Naive B cell (primary cell): ENCODE results near the gene SGCE. TPM values are rescaled to one million over a fixed set of nuclear protein-coding genes. Genes with fewer than 3 reads are reported as not detected.

ENCODE experiments used
- ATAC-seq, 2 donors: fragments of 150-1000 bp; cut with Tn5 transposase; 2 replicates each; pipeline ENCODE4 v1.10.0; 2021; ENCODE audit warnings: low read depth in 2 of 2, mild to moderate bottlenecking in 2 of 2, moderate library complexity in 2 of 2
- DNase-seq: peaks from one replicate; pipeline ENCODE4 v3.0.0; 2022
- H3K27ac Mint-ChIP-seq, 6 donors: one replicate each; pipeline ENCODE4 v1.8.0; 2020 to 2022; ENCODE audit warnings: mild to moderate bottlenecking in 6 of 6, mixed read lengths in 6 of 6, moderate library complexity in 5 of 6, inconsistent platforms in 2 of 6
- H3K27me3 Mint-ChIP-seq, 3 donors: one replicate each; pipeline ENCODE4 v1.8.0; 2021 to 2022; ENCODE audit warnings: mixed read lengths in 3 of 3, mild to moderate bottlenecking in 1 of 3
- H3K36me3 Mint-ChIP-seq, 2 donors: one replicate each; pipeline ENCODE4 v1.8.0; 2020 to 2022; ENCODE audit warnings: mixed read lengths in 2 of 2, inconsistent platforms in 1 of 2, mild to moderate bottlenecking in 1 of 2
- H3K4me1 Mint-ChIP-seq, 3 donors: one replicate each; pipeline ENCODE4 v1.8.0; 2020 to 2022; ENCODE audit warnings: mixed read lengths in 3 of 3, inconsistent platforms in 1 of 3, mild to moderate bottlenecking in 1 of 3, moderate library complexity in 1 of 3
- H3K4me3 Mint-ChIP-seq, 8 donors: one replicate each; pipeline ENCODE4 v1.8.0; 2020 to 2022; ENCODE audit warnings: mild to moderate bottlenecking in 8 of 8, mixed read lengths in 8 of 8, moderate library complexity in 8 of 8, inconsistent platforms in 2 of 8
- H3K9me3 Mint-ChIP-seq, 7 donors: one replicate each; pipeline ENCODE4 v1.8.0; 2020 to 2022; ENCODE audit warnings: mixed read lengths in 7 of 7, mild to moderate bottlenecking in 5 of 7, inconsistent platforms in 2 of 7, moderate library complexity in 1 of 7
- polyA plus RNA-seq, 6 donors: library from polyadenylated mRNA; unstranded; fragments of 300-500 nt; fragmentation: Illumina TruSeq; gene quantifications; one replicate each; pipeline ENCODE4 v1.2.3, GENCODE V29; 2021; ENCODE audit warnings: low read depth in 6 of 6

SGCE gene
- polyA plus RNA-seq, 6 donors from 2014 or later = 6.4 to 31.9 (median 12.1) TPM

DNA sequence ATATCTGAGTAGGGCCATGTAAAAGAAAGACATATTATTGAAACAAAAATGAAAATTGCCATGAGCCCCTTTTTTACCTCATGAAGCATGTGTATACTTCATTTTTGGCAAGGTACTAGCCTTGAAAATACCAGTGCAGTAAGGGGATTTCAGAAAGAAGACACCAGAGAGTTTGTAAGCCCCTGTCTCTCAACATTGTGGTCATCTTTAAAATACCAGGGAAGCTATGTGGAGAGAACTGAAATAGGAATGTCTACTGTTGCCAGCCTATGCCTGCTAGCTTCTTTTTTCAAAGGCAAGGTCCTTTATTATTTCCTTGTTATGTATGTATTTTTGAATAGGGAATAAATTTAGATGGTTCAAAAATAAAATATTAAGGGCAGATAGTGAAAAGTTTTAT lies 88.5 kb downstream of the SGCE start:
- peak overlapping the region in 2 of 6 donors; percentile 11 to 53 for H3K27ac Mint-ChIP-seq
- H3K9me3 Mint-ChIP-seq = peaks cover 0 to 10% (median 0%) of the 10 kb centered on the region in 7 donors
- H3K27me3 Mint-ChIP-seq = no peaks in the 10 kb centered on the region
- H3K4me3 Mint-ChIP-seq = no peak overlapping the region
- peaks cover 1 to 2% (median 2%) of the 10 kb centered on the region in 3 donors for H3K4me1 Mint-ChIP-seq
- ATAC-seq (no peak), DNase-seq (no peak)
- peaks cover 10 to 15% of the 10 kb centered on the region in 2 donors for H3K36me3 Mint-ChIP-seq

DNA sequence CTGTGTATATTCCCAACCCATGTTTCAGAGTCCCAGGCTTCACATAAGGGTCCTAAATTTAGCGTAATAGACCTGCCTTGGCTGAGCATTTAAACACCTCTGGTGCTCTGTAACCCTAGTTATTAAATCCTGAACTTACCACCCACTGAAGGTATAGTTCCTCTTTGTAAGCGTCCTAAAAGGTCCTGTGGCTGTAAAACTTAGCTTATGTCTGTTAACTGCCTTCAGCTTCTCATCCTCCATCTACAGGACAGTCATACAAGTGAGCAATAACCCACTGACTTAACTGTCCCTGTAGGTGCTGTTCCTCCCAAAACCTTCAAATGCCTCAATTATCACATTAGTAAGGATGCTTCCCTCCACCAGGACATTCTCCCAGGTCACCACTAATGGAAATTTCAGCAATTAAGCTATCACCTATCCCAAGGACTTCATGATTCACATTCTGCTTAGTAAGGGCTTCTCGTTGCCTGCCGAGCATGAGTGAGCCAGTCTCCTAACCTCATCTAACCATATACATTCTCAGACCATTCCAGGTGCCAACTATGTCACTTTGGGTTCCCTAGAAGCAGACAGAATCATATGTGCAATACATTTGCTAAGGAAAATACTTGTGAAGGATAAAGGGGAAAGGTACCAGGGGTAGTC lies 90.6 kb downstream of the SGCE start:
- Mint-ChIP-seq H3K36me3 (peaks cover 6 to 16% of the 10 kb centered on the region in 2 donors), H3K4me1 (peaks cover 0 to 5% (median 2%) of the 10 kb centered on the region in 3 donors), H3K9me3 (peaks cover 0 to 7% (median 0%) of the 10 kb centered on the region in 7 donors), H3K27me3 (no peaks in the 10 kb centered on the region), H3K27ac (peak overlapping the region in 3 of 6 donors; percentile 6 to 74 (median 23)), H3K4me3 (no peak overlapping the region)
- no peak for ATAC-seq
- DNase-seq = no peak

DNA sequence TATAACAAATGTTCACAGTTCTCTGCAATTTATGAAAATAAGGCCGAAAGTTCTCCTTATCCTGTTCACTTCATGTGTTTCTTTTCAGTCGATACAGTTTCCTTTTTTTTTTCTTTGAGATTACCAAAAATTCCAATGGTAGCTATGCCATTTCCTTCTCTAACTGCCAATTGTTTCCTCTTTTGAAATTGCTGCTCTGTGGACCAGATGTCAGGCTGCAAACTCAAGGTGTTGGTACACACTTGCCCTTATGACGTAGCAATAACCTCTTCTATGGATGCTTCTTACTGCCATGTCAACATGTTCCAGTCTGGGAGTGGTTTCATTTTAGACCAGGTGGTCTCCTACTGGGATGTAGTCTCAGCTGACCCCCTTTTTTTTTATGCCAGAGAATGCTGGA lies 93.4 kb downstream of the SGCE start:
- peaks cover 0 to 8% of the 10 kb centered on the region in 2 donors for H3K36me3 Mint-ChIP-seq
- DNase-seq = no peak
- H3K4me3 Mint-ChIP-seq = no peak overlapping the region

DNA sequence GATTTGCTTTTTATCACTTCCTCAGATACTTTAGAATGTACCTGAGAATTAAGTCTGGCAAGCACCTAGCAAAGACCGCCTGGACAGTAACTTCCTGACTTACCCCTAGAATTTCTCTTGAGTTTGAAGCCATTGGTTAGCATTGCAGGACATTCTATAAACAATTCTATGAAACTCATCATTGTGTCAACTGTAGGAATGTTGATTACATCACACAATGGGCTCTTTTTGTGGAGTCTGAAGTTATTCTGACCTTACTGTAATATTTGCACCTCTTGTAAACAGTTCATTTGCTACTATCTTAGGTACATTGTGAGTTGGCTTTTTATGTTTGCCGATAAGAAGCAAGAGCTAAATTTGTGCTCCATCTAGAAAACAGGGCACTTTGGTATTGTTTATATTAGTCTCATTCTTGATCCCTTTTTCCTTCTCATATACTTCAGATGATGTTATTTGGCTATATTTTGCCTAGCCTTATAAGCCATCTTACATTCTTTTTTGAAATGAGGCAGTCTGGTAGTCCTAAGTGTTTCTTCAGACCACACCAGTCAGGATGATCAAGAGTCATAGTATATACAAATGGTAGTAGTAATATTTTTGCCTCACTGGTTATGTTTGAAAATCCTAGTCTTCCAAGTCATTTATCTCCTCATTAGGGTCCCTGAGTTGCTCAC lies 94.0 kb downstream of the SGCE start:
- no peak for ATAC-seq
- no peaks in the 10 kb centered on the region for H3K27me3 Mint-ChIP-seq
- peaks cover 5 to 12% (median 6%) of the 10 kb centered on the region in 3 donors for H3K4me1 Mint-ChIP-seq
- peaks cover 0 to 8% of the 10 kb centered on the region in 2 donors for H3K36me3 Mint-ChIP-seq
- no peak overlapping the region for H3K4me3 Mint-ChIP-seq
- H3K27ac Mint-ChIP-seq = peak overlapping the region in 4 of 6 donors; percentile 2 to 72 (median 30)
- no peak for DNase-seq
- no peaks in the 10 kb centered on the region for H3K9me3 Mint-ChIP-seq

More for the DNA sequence above, 93.4 kb downstream of the SGCE start:
- no peaks in the 10 kb centered on the region for H3K27me3 Mint-ChIP-seq
- H3K9me3 Mint-ChIP-seq = no peaks in the 10 kb centered on the region
- no peak for ATAC-seq
- H3K27ac Mint-ChIP-seq = peak overlapping the region in 3 of 6 donors; percentile 2 to 51 (median 10)
- peaks cover under 1 to 7% (median 5%) of the 10 kb centered on the region in 3 donors for H3K4me1 Mint-ChIP-seq

DNA sequence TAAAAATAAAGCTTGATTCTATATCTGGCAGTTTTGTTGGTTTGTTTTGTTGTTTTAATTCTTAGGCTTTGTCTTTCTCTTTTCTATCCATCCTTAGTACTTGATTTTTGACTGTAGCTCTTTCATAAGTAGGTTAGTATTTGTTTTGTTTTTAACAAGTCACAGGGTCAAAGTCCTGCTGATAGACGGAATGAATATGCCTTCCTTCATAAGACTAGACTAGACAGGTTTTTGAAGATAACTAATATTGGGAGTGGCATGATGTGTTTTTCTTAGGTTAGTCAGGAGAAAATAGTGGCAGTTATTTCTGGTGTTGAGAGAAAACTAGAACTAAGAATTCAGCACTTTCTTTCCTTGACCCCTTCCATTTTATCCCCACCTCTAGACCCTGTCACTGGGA lies 96.0 kb downstream of the SGCE start:
- peak overlapping the region in 3 of 6 donors; percentile 14 to 71 (median 31) for H3K27ac Mint-ChIP-seq
- DNase-seq (no peak), ATAC-seq (no peak)
- peaks cover 0 to 2% (median 0%) of the 10 kb centered on the region in 7 donors for H3K9me3 Mint-ChIP-seq
- no peak overlapping the region for H3K4me3 Mint-ChIP-seq
- H3K27me3 Mint-ChIP-seq = no peaks in the 10 kb centered on the region
- H3K4me1 Mint-ChIP-seq = peaks cover 11 to 29% (median 23%) of the 10 kb centered on the region in 3 donors
- peaks cover 0 to 8% of the 10 kb centered on the region in 2 donors for H3K36me3 Mint-ChIP-seq

DNA sequence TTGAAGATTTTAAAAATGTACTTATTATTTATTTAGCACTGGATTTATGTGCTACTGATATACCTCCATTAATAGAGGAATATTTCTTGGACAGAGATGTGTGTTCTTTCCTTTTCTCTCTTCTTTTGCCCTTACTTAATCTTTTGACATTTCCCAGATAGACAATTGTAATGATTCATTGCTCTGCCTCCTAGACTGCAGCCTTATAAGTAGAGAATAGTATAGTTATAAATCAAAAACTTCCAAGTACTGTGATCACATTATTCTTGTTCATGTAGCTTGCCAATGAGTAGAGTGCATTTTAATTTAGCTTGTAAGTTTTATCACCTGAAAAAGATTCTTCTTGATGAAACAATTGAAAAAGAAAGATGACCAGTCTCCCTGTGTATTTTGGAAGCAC lies 98.7 kb downstream of the SGCE start:
- no peak for ATAC-seq
- DNase-seq = no peak
- peaks cover 14 to 31% (median 23%) of the 10 kb centered on the region in 3 donors for H3K4me1 Mint-ChIP-seq
- no peaks in the 10 kb centered on the region for H3K27me3 Mint-ChIP-seq
- H3K9me3 Mint-ChIP-seq = peaks cover 0 to 2% (median 0%) of the 10 kb centered on the region in 7 donors
- H3K27ac Mint-ChIP-seq = peak overlapping the region in 5 of 6 donors; percentile 40 to 91 (median 84)
- H3K4me3 Mint-ChIP-seq = peak overlapping the region in 3 of 8 donors; percentile 22 to 68 (median 34)
- H3K36me3 Mint-ChIP-seq = peaks cover 11 to 17% of the 10 kb centered on the region in 2 donors

DNA sequence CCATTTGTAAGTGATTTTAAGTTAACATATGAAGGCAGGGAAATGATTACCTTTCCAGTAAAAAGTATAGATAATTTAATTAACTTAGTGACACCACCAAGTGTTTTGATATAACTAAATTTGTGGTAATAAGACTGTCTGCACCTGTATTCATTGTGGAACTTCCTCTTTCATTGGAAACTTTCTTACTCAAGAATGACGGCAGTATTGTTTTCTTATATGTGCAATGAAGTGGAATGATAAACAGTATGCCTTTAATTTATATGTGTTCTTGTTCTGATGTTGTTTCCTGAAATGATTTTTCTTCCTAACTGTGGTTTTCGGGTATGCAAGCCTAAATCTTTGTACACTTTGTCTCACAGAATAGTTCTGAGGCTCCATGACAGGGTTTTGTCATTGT lies 99.9 kb downstream of the SGCE start:
- peak; percentile 59 for DNase-seq
- peak overlapping the region; percentile 23 to 76 (median 57) for H3K4me3 Mint-ChIP-seq

DNA sequence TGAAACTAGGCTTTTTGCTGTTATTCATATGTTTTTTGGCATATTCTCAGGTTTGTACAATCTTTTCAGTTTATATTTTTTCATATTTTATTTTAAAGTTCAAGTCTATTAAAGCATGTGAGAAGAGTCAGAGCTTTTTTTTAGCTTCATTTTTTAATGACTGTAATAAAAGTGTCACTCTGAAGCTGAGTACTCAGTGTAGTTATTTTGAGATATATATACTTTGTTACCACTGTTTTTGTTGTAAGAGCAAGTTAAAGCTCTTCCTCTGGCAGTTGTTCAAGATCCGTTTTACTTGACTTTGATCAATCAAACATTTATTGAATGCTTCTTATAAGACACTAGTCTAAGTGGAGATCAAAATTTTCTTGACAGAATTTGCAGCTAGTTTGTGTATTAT lies 108.8 kb downstream of the SGCE start:
- no peak for ATAC-seq
- peaks cover 0 to 4% (median 0%) of the 10 kb centered on the region in 3 donors for H3K4me1 Mint-ChIP-seq
- no peaks in the 10 kb centered on the region for H3K27me3 Mint-ChIP-seq
- no peaks in the 10 kb centered on the region for H3K9me3 Mint-ChIP-seq
- H3K27ac Mint-ChIP-seq = peak overlapping the region in 3 of 6 donors; percentile 31 to 65 (median 38)
- H3K4me3 Mint-ChIP-seq = no peak overlapping the region
- H3K36me3 Mint-ChIP-seq = peaks cover 5 to 11% of the 10 kb centered on the region in 2 donors
- DNase-seq = no peak

More for the DNA sequence above, 99.9 kb downstream of the SGCE start:
- peaks cover 12 to 16% of the 10 kb centered on the region in 2 donors for H3K36me3 Mint-ChIP-seq
- peaks cover 13 to 31% (median 23%) of the 10 kb centered on the region in 3 donors for H3K4me1 Mint-ChIP-seq
- ATAC-seq = peak; percentile 98
- H3K27ac Mint-ChIP-seq = peak overlapping the region; percentile 79 to 91 (median 86)
- H3K9me3 Mint-ChIP-seq = peaks cover 0 to 2% (median 0%) of the 10 kb centered on the region in 7 donors
- no peaks in the 10 kb centered on the region for H3K27me3 Mint-ChIP-seq

DNA sequence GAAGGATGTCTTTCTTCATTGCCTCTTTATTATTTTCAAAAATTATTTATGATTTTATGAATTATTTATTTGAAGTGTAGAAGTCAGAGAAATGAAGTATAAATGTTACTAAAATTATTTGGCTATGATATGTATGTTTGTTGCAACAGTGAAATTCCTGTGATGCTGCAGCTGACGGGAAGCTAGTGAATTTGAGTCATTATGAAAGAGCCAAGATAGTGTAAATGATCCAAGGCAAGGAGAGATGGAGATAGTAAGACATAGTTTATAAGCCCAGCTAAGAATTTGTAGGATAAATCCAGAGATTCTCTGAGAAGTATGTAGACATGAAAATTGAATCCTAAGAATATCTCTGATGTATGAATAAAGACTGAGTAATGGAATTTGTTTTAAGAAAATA lies 115.5 kb downstream of the SGCE start:
- no peak overlapping the region for H3K4me3 Mint-ChIP-seq
- H3K4me1 Mint-ChIP-seq = peaks cover 0 to 4% (median 0%) of the 10 kb centered on the region in 3 donors
- H3K27me3 Mint-ChIP-seq = no peaks in the 10 kb centered on the region
- H3K27ac Mint-ChIP-seq = peak overlapping the region in 2 of 6 donors; percentile 2 to 7
- ATAC-seq (no peak), DNase-seq (no peak)
- no peaks in the 10 kb centered on the region for H3K9me3 Mint-ChIP-seq
- H3K36me3 Mint-ChIP-seq = peaks cover 10 to 15% of the 10 kb centered on the region in 2 donors

Other genes with a start within 250 kb of the SGCE start
- 10 to 100 TPM; 12.7 to 18.4 (median 14.8) TPM for gene CASD1, start 146.3 kb downstream of the SGCE start, polyA plus RNA-seq